ENCODE results near the gene RNF112.
"Not testable (repeated sequence)": the region's sequence is repeated elsewhere in the genome, so short reads cannot be mapped to it uniquely, and the experiment has no call there.

Gene RNF112

GRCh38 chr17:19456016-19456927 is 45.2 kb downstream of the RNF112 start:
- DNase-seq, result no peak

GRCh38 chr17:19457046-19457445 is 46.0 kb downstream of the RNF112 start:
- DNase-seq, result no peak

GRCh38 chr17:19457830-19458271 is 46.8 kb downstream of the RNF112 start:
- no peak for DNase-seq

- not testable (repeated sequence) for DNase-seq
These were observed 47.4 kb downstream of the RNF112 start for GRCh38 chr17:19458481-19458880.

GRCh38 chr17:19459018-19459655 is 48.1 kb downstream of the RNF112 start:
- DNase-seq, result not testable (repeated sequence)

GRCh38 chr17:19460700-19461099 is 49.7 kb downstream of the RNF112 start:
- no peak for DNase-seq

GRCh38 chr17:19461116-19461515 is 50.1 kb downstream of the RNF112 start:
- no peak for DNase-seq

GRCh38 chr17:19461681-19462080 is 50.6 kb downstream of the RNF112 start:
- DNase-seq, result no peak

GRCh38 chr17:19462456-19463035 is 51.5 kb downstream of the RNF112 start:
- not testable (repeated sequence) for DNase-seq

GRCh38 chr17:19464031-19465026 is 53.3 kb downstream of the RNF112 start:
- DNase-seq, result no peak

Measured in NCI-H1694 (cell line).